GM18499 (cell line): ENCODE measurements around the gene C12orf60.
"Not testable (repeated sequence)": the region's sequence is repeated elsewhere in the genome, so short reads cannot be mapped to it uniquely, and the experiment has no call there.

Experiments
- ATAC-seq: cut with Tn5 transposase; IDR thresholded peaks from one replicate; pipeline ENCODE4 v1.9.1; 2021; ENCODE audit warnings: moderate number of reproducible peaks; ENCODE audit not compliant: insufficient read depth, unreplicated experiment

C12orf60 gene, protein sequence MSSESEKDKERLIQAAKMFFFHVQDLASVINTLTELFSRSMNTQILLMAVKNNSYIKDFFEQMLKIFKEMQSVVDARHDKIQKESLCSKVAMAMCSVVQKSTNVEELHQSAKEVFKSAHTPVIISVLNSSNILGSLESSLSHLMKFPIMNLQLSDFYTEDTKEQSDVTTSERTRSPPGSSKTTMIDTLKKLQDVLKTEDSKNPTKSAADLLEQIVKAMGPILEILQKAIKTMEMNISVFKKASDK

GRCh38 chr12:14803011-14803829 is at the start of gene C12orf60, which contains the start of gene WBP11:
Gene C12orf60 (plus strand): TSS chr12:14803670. CDS start chr12:14822936, 19,266 bp downstream.
Gene WBP11 (minus strand): TSS chr12:14803478. CDS start chr12:14801383, 2,095 bp downstream.
- ATAC-seq, result peak; percentile 100

GRCh38 chr12:14756334-14757143 is 46.9 kb upstream of the C12orf60 start:
- no peak for ATAC-seq

DNA sequence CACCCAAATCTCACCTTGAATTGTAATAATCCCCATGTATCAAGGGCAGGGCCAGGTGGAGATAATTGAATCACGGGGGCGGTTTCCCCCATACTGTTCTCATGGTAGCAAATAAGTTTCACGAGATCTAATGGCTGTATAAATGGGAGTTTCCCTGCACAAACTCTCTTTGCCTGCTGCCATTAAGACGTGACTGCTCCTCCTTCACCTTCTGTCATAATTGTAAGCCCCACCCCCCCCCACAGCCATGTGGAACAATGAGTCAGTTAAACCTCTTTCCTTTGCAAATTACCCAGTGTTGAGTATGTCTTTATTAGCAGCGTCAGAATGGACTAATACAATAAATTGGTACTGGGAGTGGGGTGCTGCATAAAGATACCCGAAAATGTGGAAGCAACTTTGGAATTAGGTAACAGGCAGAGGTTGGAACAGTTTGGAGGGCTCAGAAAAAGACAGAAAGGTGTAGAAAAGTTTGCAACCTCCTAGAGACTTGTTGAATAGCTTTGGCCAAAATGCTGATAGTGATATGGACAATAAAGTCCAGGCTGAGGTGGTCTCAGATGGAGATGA is 43.7 kb upstream of the C12orf60 start:
- ATAC-seq, result not testable (repeated sequence)

DNA sequence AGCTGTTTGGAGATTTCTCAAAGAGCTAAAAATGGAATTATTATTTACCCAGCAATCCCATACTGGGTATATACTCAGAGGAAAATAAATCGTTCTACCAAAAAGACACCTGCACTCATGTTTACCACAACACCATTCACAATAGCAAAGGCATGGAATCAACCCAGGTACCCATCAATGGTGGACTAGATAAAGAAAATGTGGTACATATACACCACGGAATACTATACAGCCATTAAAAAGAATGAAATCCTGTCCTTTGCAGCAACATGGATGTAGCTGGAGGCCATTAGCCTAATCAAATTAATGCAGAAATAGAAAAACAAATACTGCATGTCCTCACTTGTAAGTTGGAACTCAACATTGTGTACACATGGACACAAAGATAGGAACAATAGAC is 38.1 kb upstream of the C12orf60 start:
- no peak for ATAC-seq

DNA sequence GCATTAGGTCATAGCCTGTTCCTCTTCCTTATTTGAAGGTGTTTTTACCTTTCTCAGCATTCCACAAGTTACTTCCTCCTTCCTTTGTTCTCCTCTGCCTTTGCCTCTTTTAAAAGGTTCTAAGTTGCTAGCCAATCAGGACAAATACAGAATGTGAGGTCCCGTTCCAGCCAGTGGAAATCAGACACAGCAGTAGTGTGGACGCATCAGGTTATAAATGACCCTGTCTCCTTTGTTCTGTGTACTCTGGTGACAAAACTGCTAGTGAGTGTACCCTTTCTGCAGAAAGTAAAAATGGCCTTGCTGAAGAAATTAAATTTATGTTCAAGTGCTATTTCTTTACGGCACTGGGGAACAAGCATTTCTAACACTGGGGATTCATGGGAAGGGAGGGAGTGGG is 37.5 kb upstream of the C12orf60 start:
- ATAC-seq, result not testable (repeated sequence)

GRCh38 chr12:14766649-14767215 is 36.7 kb upstream of the C12orf60 start:
- no peak for ATAC-seq

DNA sequence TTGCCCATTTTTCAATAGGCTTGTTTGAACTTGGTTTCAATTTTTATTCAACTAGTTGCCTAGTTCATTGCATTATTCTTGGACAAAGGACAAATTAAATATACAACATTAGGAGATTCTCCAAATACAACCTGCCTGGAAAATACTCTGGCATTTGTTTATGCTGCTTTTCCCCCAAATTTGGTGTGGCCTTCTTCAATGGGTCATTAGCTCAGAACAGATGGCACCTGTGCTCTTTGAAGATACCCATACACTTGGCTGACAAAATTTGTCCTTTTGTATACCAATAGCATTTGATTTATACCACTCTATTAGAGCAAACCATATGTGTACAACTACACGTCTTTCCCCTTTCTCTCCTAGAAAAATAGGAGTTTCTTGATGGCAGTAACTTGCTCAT is 35.9 kb upstream of the C12orf60 start:
- no peak for ATAC-seq

GRCh38 chr12:14768823-14769405 is 34.6 kb upstream of the C12orf60 start:
- ATAC-seq, result no peak

DNA sequence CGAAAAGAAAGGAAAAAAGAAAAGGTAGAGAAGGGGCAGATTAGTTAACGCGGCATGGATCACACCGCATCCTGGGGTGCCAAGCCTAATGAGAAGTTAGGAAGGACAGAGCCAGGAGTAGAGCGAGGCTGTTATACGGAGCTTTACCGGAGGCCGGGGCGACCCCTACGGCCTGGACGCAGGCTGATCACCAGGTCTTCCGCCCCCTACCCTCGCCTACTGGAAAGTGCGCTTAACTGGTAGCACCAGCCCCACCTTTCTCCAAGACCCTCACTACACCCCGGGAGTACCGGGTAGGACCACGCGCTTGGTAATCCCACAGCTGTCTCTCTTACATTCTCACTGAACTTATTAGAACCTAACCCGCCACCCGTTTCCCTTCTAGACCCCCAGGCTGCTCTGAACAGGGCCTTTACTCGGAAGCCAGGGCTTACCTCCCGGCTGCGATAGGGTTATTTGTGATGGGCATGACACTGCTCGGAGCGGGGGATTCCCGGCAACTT is 34.0 kb upstream of the C12orf60 start:
- no peak for ATAC-seq

DNA sequence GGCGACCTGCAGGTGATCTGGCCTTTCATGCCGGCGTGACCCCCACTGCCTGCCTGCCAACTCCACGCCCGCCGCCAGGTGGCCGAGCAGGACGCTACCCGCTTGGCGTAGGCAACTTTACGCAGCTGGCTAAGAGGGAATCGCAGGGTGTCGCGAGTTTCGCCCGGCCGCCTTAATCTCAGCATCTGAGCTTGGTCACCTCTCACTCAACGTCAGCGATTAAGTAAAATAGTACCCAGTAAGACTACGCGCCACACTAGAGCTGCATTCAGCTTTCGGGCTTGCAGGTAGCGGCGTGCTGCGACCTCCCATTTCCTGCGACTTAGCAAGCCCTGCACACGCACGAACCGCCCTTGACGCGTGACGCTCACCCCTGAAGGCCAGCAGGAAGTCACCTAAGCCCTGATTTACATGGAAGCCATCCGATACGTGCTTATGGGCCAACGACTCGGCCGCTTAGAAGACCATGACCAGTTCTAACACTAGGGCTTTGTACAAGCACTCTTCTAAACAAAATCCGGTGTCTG is 33.4 kb upstream of the C12orf60 start:
- ATAC-seq, result peak; percentile 16

DNA sequence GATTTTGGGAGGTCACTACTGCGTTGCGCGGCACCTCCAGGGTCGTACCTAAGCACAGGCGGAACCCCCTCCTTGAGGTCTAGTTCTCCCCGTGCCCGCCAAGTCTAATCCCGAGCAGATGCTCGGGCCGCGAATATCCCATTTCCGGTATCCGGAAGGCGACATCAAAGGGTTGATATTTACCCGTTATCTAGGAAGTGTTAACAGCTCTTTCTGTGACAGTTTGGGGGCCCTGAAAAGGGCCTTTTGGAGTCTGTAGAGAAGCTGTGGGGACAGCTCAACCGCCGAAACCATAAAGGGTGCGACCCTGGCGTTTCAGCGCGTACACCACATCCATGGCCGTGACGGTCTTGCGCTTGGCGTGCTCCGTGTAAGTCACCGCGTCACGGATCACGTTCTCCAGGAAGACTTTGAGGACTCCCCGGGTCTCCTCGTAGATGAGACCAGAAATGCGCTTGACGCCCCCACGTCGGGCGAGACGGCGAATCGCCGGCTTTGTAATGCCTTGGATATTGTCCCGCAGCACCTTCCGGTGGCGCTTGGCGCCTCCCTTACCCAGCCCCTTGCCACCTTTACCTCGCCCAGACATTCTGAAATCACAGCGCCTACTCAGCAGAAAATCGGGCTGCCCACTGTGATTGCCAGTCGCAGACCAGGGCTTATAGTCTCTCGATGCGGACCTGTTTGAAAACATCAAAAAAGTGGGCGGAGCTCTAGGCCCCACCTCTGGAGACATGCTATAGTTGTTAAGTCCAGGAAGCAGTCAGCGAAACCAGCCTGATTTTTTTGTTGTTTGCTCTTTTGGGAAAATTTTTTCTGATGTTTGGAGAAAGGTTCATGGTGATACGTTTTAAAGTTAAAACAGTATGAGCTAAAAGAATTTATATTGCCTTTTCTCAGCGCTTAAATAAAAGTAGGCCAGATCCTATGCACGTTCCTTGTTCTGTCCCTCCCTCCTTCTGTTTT is 32.7 kb upstream of the C12orf60 start:
- no peak for ATAC-seq

- no peak for ATAC-seq
These were observed 31.8 kb upstream of the C12orf60 start for GRCh38 chr12:14771651-14772137.

DNA sequence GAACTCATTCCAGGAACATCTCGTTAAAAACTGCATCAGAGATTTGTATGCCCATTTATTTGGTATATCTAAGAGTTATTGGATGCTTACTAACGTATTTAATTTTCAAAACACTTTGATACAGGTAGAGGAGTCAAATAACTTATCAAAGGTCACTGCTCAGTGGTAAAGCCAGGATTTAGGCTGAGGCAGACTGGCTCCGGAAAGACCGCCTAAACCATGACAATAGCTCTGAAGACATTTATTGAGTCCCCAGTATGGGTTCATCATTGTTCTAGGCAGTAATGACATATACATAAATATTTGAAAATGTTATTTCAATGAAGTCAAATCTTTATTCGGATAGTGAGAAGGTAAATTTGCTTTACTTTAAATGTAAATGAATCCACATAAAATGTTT is 30.5 kb upstream of the C12orf60 start:
- no peak for ATAC-seq

DNA sequence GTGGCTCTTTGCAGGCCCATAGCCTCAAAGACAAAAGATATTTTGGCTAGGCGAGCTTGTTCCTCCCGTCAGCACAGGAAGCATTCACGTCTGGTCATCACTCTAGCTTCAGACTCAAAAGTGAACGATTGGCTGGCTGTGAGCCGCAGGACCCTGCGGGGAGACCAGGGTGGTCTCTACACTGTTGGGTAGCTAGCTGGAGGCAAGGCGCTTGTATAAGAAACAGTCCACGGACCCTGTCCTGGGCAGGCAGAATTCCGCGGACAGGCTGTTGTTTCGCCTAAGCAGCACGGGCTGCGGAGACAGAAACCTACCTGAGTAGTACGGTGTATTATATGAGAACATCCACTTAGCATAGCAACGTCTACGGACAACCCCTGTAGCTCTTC is 29.8 kb upstream of the C12orf60 start:
- ATAC-seq, result peak; percentile 12

GRCh38 chr12:14774074-14774905 is 29.2 kb upstream of the C12orf60 start:
- peak; percentile 32 for ATAC-seq

DNA sequence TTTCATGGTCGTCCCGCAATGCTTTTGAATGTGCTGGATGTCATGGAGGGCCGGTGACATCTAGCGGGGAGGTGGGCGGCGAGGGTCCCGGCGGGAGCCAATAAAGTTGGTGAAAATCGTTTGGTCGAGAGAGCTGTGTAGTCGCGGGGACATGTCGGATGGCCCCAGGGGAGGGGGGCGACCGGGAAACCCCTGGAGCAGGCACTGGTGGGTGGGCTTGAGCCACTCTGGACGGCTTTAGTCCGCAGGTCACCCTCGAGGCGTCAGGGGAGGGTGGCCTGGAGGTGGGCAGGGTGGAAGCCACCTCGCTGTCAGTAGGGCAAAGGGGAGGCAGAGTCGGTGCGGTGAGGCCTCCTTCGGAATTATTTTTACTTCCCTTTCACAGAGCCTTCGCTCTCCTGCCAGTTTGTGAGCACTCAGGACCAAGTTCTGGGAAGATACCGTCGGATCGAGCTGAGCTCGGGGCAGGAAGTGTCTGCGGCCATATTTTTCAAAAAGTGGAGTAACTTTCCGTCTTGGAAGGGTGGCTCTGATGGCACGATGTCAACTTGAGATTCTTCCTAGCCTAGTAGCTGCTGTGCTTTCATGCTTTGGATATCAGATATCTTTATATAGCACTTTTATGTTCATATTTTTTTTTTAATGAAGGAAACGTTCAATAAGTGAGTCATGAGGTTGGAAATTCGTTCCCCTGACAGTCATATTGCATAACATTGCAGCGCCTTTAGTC is 28.4 kb upstream of the C12orf60 start:
- ATAC-seq, result no peak

GRCh38 chr12:14775636-14775980 is 27.9 kb upstream of the C12orf60 start:
- ATAC-seq, result no peak
